Measurements from ENCODE around the gene MAPKAP1.

The MAPKAP1 gene

GRCh38 chr9:125407974-125408900 is 298.8 kb downstream of the MAPKAP1 start:
- in situ Hi-C loops (cut with MboI; ENCODE audit: low sequenced_read_pairs, unreplicated experiment), result loop anchor here (10.0 to 25.0 kb wide), 3 partner anchors 329 to 1004 kb away; partner anchors contain the start of gene PBX3
- TF ChIP-seq, protein P1, sequence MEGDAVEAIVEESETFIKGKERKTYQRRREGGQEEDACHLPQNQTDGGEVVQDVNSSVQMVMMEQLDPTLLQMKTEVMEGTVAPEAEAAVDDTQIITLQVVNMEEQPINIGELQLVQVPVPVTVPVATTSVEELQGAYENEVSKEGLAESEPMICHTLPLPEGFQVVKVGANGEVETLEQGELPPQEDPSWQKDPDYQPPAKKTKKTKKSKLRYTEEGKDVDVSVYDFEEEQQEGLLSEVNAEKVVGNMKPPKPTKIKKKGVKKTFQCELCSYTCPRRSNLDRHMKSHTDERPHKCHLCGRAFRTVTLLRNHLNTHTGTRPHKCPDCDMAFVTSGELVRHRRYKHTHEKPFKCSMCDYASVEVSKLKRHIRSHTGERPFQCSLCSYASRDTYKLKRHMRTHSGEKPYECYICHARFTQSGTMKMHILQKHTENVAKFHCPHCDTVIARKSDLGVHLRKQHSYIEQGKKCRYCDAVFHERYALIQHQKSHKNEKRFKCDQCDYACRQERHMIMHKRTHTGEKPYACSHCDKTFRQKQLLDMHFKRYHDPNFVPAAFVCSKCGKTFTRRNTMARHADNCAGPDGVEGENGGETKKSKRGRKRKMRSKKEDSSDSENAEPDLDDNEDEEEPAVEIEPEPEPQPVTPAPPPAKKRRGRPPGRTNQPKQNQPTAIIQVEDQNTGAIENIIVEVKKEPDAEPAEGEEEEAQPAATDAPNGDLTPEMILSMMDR (IDR thresholded peaks at IDR 0.05; ENCODE audit: borderline replicate concordance, control extremely low read depth, extremely low read depth, insufficient read depth, missing control alignments), result peak; percentile 77
- peak; percentile 94 for DNase-seq (ENCODE audit: low spot score)

DNA sequence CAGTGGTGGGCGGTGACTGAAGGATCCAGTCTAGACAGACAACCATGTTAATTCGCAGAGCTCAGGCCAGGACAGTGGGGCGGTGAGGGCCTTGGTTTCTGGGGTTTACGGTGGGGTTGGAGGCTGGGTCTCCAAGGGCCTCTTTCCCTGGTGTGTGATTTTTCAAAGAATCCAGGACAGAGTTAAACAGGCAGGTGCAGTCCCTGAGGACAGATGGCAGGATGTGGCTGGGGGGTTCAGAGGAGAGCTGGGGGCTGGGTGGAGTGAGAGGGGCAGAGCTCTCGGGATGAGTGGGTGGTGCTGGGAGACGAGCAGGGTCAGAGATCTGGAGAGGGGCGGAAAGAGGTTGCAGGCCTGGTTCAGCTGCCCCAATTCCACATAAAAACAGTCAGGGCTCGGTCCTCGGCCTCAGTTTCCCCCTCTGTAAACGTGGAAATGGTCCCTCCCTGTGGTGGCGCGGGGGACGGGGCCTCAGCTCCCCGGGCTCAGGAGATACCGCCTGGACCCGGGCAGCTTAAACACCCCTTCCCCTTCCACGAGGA is 299.5 kb downstream of the MAPKAP1 start:
- DNase-seq (ENCODE audit: low spot score), result no peak

GRCh38 chr9:125406810-125407087 is 300.3 kb downstream of the MAPKAP1 start:
- in situ Hi-C loops (cut with MboI; ENCODE audit: low sequenced_read_pairs, unreplicated experiment), result loop anchor here (10.0 to 25.0 kb wide), 3 partner anchors 331 to 1006 kb away; partner anchors contain the start of gene PBX3
- no peak for DNase-seq (ENCODE audit: low spot score)
- TF ChIP-seq, protein P1 (IDR thresholded peaks at IDR 0.05; ENCODE audit: borderline replicate concordance, control extremely low read depth, extremely low read depth, insufficient read depth, missing control alignments), result no peak

More for the DNA sequence above, 299.5 kb downstream of the MAPKAP1 start:
- TF ChIP-seq, protein P1 (IDR thresholded peaks at IDR 0.05; ENCODE audit: borderline replicate concordance, control extremely low read depth, extremely low read depth, insufficient read depth, missing control alignments), result no peak
- in situ Hi-C loops (cut with MboI; ENCODE audit: low sequenced_read_pairs, unreplicated experiment), result loop anchor here (10.0 to 25.0 kb wide), 3 partner anchors 330 to 1005 kb away; partner anchors contain the start of gene PBX3

DNA sequence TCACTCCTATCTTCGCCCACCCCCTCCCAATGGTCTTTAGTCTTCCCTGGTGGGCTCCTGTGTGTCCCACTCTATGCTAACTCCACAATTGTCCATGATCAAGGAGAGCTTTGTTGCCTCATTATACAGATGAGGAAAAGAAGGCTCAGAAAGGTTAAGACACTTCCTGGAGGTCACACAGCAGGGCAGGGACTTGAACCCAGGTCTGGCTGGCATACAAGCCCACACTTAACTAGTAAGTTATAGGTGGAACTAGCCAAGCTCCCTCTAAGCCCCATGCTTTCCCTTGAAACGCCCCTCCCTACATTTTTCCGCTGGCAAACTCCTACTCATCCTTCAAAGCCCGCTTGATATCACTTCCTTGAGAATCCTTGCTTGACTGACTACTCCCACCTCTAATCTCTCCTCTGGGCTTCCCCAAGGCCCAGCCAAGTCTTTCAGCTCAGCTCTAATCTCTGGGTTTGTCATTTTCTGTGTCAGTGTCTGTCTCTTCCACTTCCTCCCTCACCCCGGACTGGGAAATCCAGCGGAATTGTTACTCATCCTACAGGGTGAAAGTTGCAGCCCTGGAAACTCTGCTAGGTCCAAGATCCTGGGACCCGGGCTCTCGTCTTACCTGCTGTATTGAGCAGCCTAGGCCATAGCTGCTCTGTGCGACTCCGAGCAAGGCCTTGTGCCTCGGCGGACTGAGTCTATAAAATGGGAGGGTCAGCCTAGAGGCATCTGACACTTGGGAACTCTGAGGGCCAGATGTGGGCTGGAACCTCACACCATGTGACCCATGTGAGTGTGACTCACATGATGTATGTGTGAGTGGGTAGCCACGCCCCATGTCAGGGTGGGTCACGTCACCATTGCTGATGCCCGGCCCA is 300.8 kb downstream of the MAPKAP1 start:
- in situ Hi-C loops (cut with MboI; ENCODE audit: low sequenced_read_pairs, unreplicated experiment), result loop anchor here (10.0 to 25.0 kb wide), 3 partner anchors 331 to 1006 kb away; partner anchors contain the start of gene PBX3
- DNase-seq (ENCODE audit: low spot score), result no peak
- TF ChIP-seq, protein P1 (IDR thresholded peaks at IDR 0.05; ENCODE audit: borderline replicate concordance, control extremely low read depth, extremely low read depth, insufficient read depth, missing control alignments), result no peak

DNA sequence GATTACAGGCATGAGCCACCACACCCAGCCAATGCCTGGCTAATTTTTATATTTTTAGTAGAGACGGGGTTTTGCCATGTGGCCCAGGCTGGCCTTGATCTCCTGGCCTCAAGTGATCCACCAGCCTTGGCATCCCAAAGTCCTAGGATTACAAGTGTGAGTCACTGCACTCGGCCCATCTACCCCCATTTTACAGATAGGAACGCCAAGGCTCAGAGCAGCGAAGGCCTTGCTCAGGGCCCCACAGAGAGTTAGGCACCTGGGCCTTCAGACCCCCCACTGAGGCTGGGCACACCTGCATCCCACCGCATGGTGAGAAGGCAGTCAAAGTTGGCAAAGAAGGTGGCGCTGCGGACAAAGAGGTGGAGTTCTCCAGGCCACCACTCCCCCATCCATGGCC is 302.3 kb downstream of the MAPKAP1 start:
- in situ Hi-C loops (cut with MboI; ENCODE audit: low sequenced_read_pairs, unreplicated experiment), result loop anchor here (10.0 to 25.0 kb wide), 3 partner anchors 333 to 1008 kb away; partner anchors contain the start of gene PBX3
- no peak for DNase-seq (ENCODE audit: low spot score)
- TF ChIP-seq, protein P1 (IDR thresholded peaks at IDR 0.05; ENCODE audit: borderline replicate concordance, control extremely low read depth, extremely low read depth, insufficient read depth, missing control alignments), result no peak
